K562 (cell line): ENCODE measurements around the gene SPON1. TPM values are rescaled to one million over a fixed set of nuclear protein-coding genes. Genes with fewer than 3 reads are reported as not detected.

Experiments used
- ATAC-seq: fragments of 200-7000 bp; cut with Tn5 transposase; 3 replicates; pipeline ENCODE4 v1.9.1; 2020; ENCODE audit warnings: moderate library complexity
- BruUV-seq: library from RNA; stranded (reverse); fragments of 400-500 nt; replicated peaks from 2 replicates; lab custom pipeline; 2021; lab: Mats Ljungman, UMichigan
- CTCF ChIA-PET: fragments of 300-600 bp; formaldehyde crosslinking; extraction: SDS; loops from one replicate; lab custom pipeline; 2021; ENCODE audit warnings: low intra/inter-chr PET ratio; lab: Yijun Ruan, JAX
- POLR2A ChIA-PET: fragments of 300-600, 350-650 bp; sonication (Branson Sonifier 250); formaldehyde crosslinking; extraction: SDS; loops from one replicate; lab custom pipeline; 2021; ENCODE audit warnings: antibody characterized with exemption, inconsistent platforms; lab: Yijun Ruan, JAX
- DNase-seq, 4 experiments: peaks; one replicate each; pipeline versions ENCODE4 v3.0.0 to v3.0.0-alpha.2; 2011 to 2018; ENCODE audit warnings: low spot score in 3 of 4, mixed read lengths in 3 of 4; ENCODE audit errors: extremely low read depth in 1 of 4
- FAIRE-seq: peaks from 2 replicates; lab custom pipeline; 2011; peaks lifted over from hg19 to GRCh38; lab: Jason Lieb, UNC
- H2AFZ ChIP-seq: 2 replicates; pipeline ENCODE4 v1.6.0; 2011; ENCODE audit warnings: low read depth, low read length, control low read depth, inconsistent platforms
- H3K27ac ChIP-seq: fragments of 200-600 bp; 3 replicates; pipeline ENCODE4 v1.8.0; 2011; ENCODE audit warnings: low read depth, mild to moderate bottlenecking, control low read depth, inconsistent platforms, low read length, moderate library complexity, mixed read lengths; ENCODE audit errors: extremely low read depth
- H3K27me3 ChIP-seq, 2 experiments: fragments of 300-600 bp in 1 of 2; 2 replicates in 1 of 2; 3 replicates in 1 of 2; pipeline versions ENCODE4 v1.6.0 to v1.8.0; 2011; ENCODE audit warnings: inconsistent platforms in 2 of 2, low read length in 2 of 2, mild to moderate bottlenecking in 1 of 2, mixed read lengths in 1 of 2, moderate library complexity in 1 of 2; ENCODE audit not compliant: control insufficient read depth in 2 of 2, insufficient read depth in 2 of 2
- H3K36me3 ChIP-seq: fragments of 300-600 bp; 3 replicates; pipeline ENCODE4 v1.8.0; 2011; ENCODE audit warnings: mild to moderate bottlenecking, low read length, inconsistent platforms; ENCODE audit not compliant: control insufficient read depth, insufficient read depth
- H3K4me1 ChIP-seq, 2 experiments: fragments of 200-600 bp in 1 of 2; replicated peaks in 1 of 2; 2 replicates in 1 of 2; 3 replicates in 1 of 2; pipeline versions ENCODE4 v1.5.1 to v1.8.0; 2011; ENCODE audit warnings: inconsistent platforms in 2 of 2, low read length in 2 of 2, mild to moderate bottlenecking in 1 of 2, mixed read lengths in 1 of 2, moderate library complexity in 1 of 2; ENCODE audit not compliant: control insufficient read depth in 2 of 2, insufficient read depth in 2 of 2
- H3K4me2 ChIP-seq: 2 replicates; pipeline ENCODE4 v1.6.1; 2011; ENCODE audit warnings: low read length, control low read depth, inconsistent platforms, mixed read lengths; ENCODE audit not compliant: insufficient read depth
- H3K4me3 ChIP-seq: fragments of 200-600 bp; sonication (generic), shearing (Covaris generic); 2 replicates; pipeline ENCODE4 v1.5.1; 2016; ENCODE audit warnings: control low read depth, inconsistent platforms
- H3K79me2 ChIP-seq: fragments of 200-600 bp; 3 replicates; pipeline ENCODE4 v1.8.0; 2011; ENCODE audit warnings: low read length, inconsistent platforms; ENCODE audit not compliant: control insufficient read depth, insufficient read depth
- H3K9ac ChIP-seq, 2 experiments: 2 replicates each; pipeline versions ENCODE4 v1.6.0 to v1.6.1; 2011; ENCODE audit warnings: low read depth in 2 of 2, low read length in 2 of 2, control low read depth in 1 of 2, inconsistent platforms in 1 of 2, mild to moderate bottlenecking in 1 of 2, mixed read lengths in 1 of 2; ENCODE audit not compliant: insufficient read depth in 1 of 2
- H3K9me1 ChIP-seq: one replicate; pipeline ENCODE4 v1.6.0; 2011; ENCODE audit warnings: inconsistent platforms, mild to moderate bottlenecking, low read length, moderate library complexity; ENCODE audit not compliant: control insufficient read depth, insufficient read depth
- H3K9me3 ChIP-seq: replicated peaks from 2 replicates; pipeline ENCODE4 v1.5.1; 2011; ENCODE audit warnings: low read depth, low read length, inconsistent platforms; ENCODE audit not compliant: control insufficient read depth, insufficient read depth
- H4K20me1 ChIP-seq: replicated peaks from 2 replicates; pipeline ENCODE4 v1.6.1; 2011; ENCODE audit warnings: low read length, inconsistent platforms, mixed read lengths; ENCODE audit not compliant: control insufficient read depth, insufficient read depth
- BCOR ChIP-seq: fragments of 450-650 bp; IDR thresholded peaks from 2 replicates; pipeline ENCODE4 v1.6.1; 2016
- BRD9 ChIP-seq: fragments of 450-650 bp; IDR thresholded peaks from 2 replicates; pipeline ENCODE4 v1.6.1; 2018; ENCODE audit warnings: low read depth; ENCODE audit not compliant: partially characterized antibody
- CEBPG ChIP-seq, 3 experiments: fragments of 200-800 bp in 1 of 3; sonication (Bioruptor generic) in 1 of 3; sonication (generic) in 1 of 3; formaldehyde crosslinking in 1 of 3; IDR thresholded peaks in 2 of 3; conservative IDR thresholded peaks in 1 of 3; 2 replicates each; pipeline versions ENCODE4 v1.6.1 to v1.8.0; 2016 to 2022; ENCODE audit warnings: missing compliant biosample characterization in 2 of 3, missing genetic modification characterization in 2 of 3, mild to moderate bottlenecking in 1 of 3, missing genetic modification reagents in 1 of 3
- MCM5 ChIP-seq: fragments of 450-650 bp; IDR thresholded peaks from 2 replicates; pipeline ENCODE4 v1.6.1; 2016; ENCODE audit warnings: low read depth
- NR2C1 ChIP-seq, 2 experiments: fragments of 450-650 bp; IDR thresholded peaks; 2 replicates each; pipeline ENCODE4 v1.6.1; 2017; ENCODE audit warnings: mild to moderate bottlenecking in 2 of 2, antibody characterized with exemption in 1 of 2, inconsistent platforms in 1 of 2, missing compliant biosample characterization in 1 of 2, missing genetic modification characterization in 1 of 2
- PCBP1 ChIP-seq: fragments of 200-400 bp; formaldehyde crosslinking; IDR thresholded peaks from 2 replicates; pipeline ENCODE4 v1.6.1; 2018; ENCODE audit warnings: mild to moderate bottlenecking, low read depth, low read length; ENCODE audit not compliant: poor library complexity, severe bottlenecking
- ZBTB26 ChIP-seq: fragments of 450-650 bp; formaldehyde crosslinking; IDR thresholded peaks from 2 replicates; pipeline ENCODE4 v1.4.0; 2022; ENCODE audit warnings: missing genetic modification characterization
- ZBTB5 ChIP-seq: fragments of 450-650 bp; IDR thresholded peaks from 2 replicates; pipeline ENCODE4 v1.6.1; 2017; ENCODE audit warnings: antibody characterized with exemption
- ZNF354B ChIP-seq: fragments of 250-450 bp; sonication (Bioruptor Pico); IDR thresholded peaks from 2 replicates; pipeline ENCODE4 v1.4.0; 2020
- WGBS: fragments of 100-300 bp; shearing (Covaris generic); methylation state at CpG from one replicate; pipeline ENCODE4 v1.1.6; 2016; ENCODE audit warnings: low coverage, mixed read lengths; ENCODE audit not compliant: insufficient coverage; ENCODE audit errors: missing lambda C conversion rate; 5-methylcytosine and 5-hydroxymethylcytosine counted together
- in situ Hi-C: fragments of 300-500 bp; cut with MboI; formaldehyde crosslinking; loops from 4 replicates; pipeline ENCODE4 v1.15.0; 2018; ENCODE audit warnings: inconsistent platforms, mixed read lengths
- intact Hi-C: fragments of 100-400 bp; cut with micrococcal nuclease; formaldehyde crosslinking; loops from 2 replicates; pipeline ENCODE4 v1.14.2; 2022
- polyA plus RNA-seq, 8 experiments: library from polyadenylated mRNA; depleted of rRNA in 4 of 8; stranded (reverse) in 5 of 8; unstranded in 3 of 8; fragments of >200 nt; fragmentation: Nextera tagmentation in 2 of 8; fragmentation: Illumina TruSeq in 1 of 8; extraction: Ambion mirVana in 2 of 8; extraction: Trizol in 1 of 8; gene quantifications; 2 replicates each; pipeline versions ENCODE4 v1.2.1 to v1.2.3, GENCODE V29; 2011 to 2014; ENCODE audit warnings: inconsistent platforms in 1 of 8, missing spikeins in 1 of 8
- total RNA-seq, 7 experiments: library from RNA; depleted of rRNA in 6 of 7; stranded (reverse); fragments of >200 nt in 6 of 7; fragmentation: Illumina TruSeq in 2 of 7; extraction: Trizol in 2 of 7; gene quantifications; 2 replicates each; pipeline versions ENCODE4 v1.2.1 to v1.2.3, GENCODE V29; 2011 to 2021; ENCODE audit warnings: low replicate concordance in 1 of 7
- TF ChIP-seq, protein P1 (sequence below), 2 experiments: fragments of 450-650 bp in 1 of 2; sonication (generic) in 1 of 2; formaldehyde crosslinking; conservative IDR thresholded peaks; 2 replicates each; pipeline versions ENCODE4 v1.4.0 to v1.8.1; 2020 to 2022; ENCODE audit warnings: mild to moderate bottlenecking in 1 of 2, missing genetic modification reagents in 1 of 2
- TF ChIP-seq, protein P2 (sequence below): fragments of 450-650 bp; IDR thresholded peaks from 2 replicates; pipeline ENCODE4 v1.6.1; 2016; ENCODE audit warnings: antibody characterized with exemption

The SPON1 gene
- total and polyA plus RNA-seq, 9 of the 15 experiments (the other 6 are each of a cell fraction or from before 2014, with no cell fraction given): 0.04 to 0.06 TPM; not detected in 7

GRCh38 chr11:14114786-14115185, 152.3 kb downstream of the SPON1 start:
- H3K9me3 ChIP-seq: no peaks in the 10 kb centered on the region
- intact Hi-C loops: no loop called here
- in situ Hi-C loops: no loop called here
- H3K27ac ChIP-seq: no peak overlapping the region
- H3K4me2 ChIP-seq: no peak overlapping the region
- H3K4me1 ChIP-seq: no peaks in the 10 kb centered on the region; a peak in 1 of 5 replicates
- TF ChIP-seq, protein P1, sequence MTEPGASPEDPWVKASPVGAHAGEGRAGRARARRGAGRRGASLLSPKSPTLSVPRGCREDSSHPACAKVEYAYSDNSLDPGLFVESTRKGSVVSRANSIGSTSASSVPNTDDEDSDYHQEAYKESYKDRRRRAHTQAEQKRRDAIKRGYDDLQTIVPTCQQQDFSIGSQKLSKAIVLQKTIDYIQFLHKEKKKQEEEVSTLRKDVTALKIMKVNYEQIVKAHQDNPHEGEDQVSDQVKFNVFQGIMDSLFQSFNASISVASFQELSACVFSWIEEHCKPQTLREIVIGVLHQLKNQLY (CRISPR knock-in tag; conservative IDR thresholded peaks at IDR 0.05): no peak
- TF ChIP-seq ZBTB5 (no peak), NR2C1 (IDR thresholded peaks at IDR 0.05) (no peak), NR2C1 (tag; IDR thresholded peaks at IDR 0.05) (no peak), MCM5 (no peak), ZBTB26 (CRISPR knock-in tag) (no peak), ZNF354B (CRISPR knock-in tag) (no peak), BCOR (no peak), PCBP1 (no peak), CEBPG (CRISPR knock-in tag; IDR thresholded peaks at IDR 0.05) (no peak), CEBPG (tag; conservative IDR thresholded peaks at IDR 0.05 in 1 of 2, IDR thresholded peaks at IDR 0.05 in 1 of 2) (no peak), BRD9 (no peak)
- TF ChIP-seq, protein P2, sequence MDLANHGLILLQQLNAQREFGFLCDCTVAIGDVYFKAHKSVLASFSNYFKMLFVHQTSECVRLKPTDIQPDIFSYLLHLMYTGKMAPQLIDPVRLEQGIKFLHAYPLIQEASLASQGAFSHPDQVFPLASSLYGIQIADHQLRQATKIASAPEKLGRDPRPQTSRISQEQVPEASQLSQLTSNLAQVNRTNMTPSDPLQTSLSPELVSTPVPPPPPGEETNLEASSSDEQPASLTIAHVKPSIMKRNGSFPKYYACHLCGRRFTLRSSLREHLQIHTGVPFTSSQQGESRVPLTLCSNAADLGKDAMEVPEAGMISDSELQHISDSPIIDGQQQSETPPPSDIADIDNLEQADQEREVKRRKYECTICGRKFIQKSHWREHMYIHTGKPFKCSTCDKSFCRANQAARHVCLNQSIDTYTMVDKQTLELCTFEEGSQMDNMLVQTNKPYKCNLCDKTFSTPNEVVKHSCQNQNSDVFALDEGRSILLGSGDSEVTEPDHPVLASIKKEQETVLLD: no peak
- FAIRE-seq (no peak), ATAC-seq (no peak), DNase-seq (no peak)
- WGBS: 0% methylated on average over 2 of the region's 2 CpGs
- no peaks in the 10 kb centered on the region for H3K36me3 ChIP-seq
- no peak overlapping the region for H3K9ac ChIP-seq
- H4K20me1 ChIP-seq: no peaks in the 10 kb centered on the region
- BruUV-seq: no TSS peak
- POLR2A ChIA-PET: no interaction called here
- no peaks in the 10 kb centered on the region for H3K79me2 ChIP-seq
- no peak overlapping the region for H3K4me3 ChIP-seq
- no peaks in the 10 kb centered on the region for H3K27me3 ChIP-seq
- H2AFZ ChIP-seq: no peak overlapping the region
- no peaks in the 10 kb centered on the region for H3K9me1 ChIP-seq
- CTCF ChIA-PET: no interaction called here
